Activated CD4-positive, CD25-positive, alpha-beta regulatory T cell (primary cell): Measurements from ENCODE around the gene OMD.
A peak's percentile ranks its signal among the peaks of the same experiment; 100 is the strongest.
"Not testable (repeated sequence)": the region's sequence is repeated elsewhere in the genome, so short reads cannot be mapped to it uniquely, and the experiment has no call there.

ENCODE experiments used
- DNase-seq, 4 experiments: peaks; one replicate each; lab custom pipeline; 2025; lab: John Stamatoyannopoulos, UW

The OMD gene

DNA sequence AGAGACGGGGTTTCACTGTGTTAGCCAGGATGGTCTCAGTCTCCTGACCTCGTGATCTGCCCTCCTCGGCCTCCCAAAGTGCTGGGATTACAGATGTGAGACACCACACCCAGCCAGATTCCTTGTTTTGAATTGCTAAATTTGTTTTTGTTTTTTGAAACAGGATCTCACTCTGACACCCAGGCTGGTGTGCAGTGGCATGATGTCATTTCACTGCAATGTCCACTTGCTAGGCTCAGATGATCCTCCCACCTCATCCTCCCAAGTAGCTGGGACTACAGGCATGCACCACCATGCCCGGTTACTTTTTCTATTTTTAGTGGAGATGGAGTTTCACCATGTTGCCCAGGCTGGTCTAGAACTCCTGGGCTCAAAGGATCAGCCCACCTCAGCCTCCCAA, 13.1 kb downstream of the OMD start:
- DNase-seq: not testable (repeated sequence)

DNA sequence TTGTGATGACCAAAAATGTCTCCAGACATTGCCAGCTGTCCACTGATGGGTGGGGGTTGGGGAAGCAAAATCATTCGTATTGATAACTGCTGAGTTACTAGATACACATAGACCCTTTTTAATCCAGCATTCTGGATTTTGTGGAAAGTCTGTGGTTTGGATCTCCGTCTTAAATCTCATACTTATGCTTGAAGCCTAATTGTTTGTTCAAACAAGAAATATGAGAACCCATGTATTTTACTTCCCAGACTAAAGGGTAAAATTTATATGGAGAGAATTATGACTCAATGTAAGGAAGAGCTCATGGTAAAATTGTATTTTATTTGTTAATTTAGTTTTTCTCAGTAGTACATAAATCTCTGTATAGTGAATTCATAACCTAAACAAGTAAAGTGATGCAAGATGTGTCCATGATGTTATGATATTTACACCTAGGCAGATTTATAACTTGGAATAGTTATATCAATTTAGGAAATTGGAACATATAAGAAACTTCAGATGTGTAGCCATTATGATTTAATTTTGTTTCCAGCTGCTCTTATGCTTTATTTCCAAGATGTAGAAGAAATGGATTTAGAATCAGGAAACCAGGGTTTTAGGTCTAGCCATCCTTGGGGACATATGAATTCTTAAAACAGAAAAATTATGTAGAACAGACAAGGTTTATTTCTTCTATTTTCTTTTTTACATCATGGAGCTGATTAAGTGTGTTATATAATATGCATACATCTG, 15.4 kb downstream of the OMD start:
- DNase-seq: no peak

DNA sequence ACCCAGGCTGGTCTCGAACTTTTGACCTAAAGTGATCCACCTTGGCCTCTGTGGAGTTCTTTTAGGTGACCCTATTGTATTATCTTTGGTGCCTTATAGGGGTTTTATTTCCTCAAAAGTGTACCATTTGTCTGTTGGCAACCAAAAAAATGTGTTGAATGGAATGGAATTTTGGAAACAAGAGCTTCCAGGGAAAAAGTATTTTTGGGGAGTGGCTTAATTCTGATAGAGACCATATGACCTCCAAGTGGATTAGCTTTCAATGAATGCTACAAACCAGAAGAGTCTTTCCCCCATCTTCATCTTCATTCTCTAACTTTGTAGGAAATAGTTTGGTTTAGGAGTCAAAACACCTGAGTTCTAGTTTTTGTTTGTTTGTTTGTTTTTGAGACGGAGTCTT, 16.5 kb downstream of the OMD start:
- no peak for DNase-seq

DNA sequence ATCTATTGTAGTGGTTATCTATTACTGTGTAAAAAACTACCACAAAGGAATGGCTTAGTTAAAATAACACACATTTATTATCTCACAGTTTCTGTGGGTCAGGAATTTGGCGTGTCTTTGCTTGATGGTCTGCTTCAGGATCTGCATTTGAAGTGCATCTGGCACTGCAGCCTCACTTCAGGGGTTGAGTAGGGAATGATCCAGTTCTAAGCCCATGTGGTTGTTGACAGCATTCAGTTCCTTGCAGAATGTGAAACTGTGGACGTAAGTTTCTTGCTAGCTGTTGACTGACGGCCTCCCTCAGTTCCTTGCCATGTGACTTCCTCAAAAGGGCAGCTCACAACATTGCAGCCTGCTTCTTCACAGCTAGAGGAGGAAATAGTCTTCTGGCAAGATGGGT, 17.8 kb downstream of the OMD start:
- DNase-seq: peak in 2 of 4 experiments; percentile 5 to 8

DNA sequence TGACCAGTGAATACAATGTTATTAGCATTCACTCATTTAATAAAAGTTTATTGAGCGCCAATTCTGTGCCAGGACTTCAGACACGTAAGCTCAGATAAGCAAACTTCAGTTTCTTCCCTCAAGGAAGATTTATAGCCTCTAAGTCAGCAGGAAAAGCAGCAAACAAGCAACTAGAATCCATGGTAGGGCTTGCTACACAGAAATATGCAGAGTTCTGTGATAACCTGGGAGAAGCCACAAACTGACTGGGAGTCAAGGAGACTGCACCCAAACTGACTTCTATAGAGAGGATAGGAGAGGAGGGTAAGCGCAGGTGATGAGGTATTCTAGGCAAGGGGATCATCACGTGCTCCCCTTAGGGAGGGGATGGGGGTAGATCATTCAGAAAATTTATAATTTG, 18.5 kb downstream of the OMD start:
- no peak for DNase-seq

DNA sequence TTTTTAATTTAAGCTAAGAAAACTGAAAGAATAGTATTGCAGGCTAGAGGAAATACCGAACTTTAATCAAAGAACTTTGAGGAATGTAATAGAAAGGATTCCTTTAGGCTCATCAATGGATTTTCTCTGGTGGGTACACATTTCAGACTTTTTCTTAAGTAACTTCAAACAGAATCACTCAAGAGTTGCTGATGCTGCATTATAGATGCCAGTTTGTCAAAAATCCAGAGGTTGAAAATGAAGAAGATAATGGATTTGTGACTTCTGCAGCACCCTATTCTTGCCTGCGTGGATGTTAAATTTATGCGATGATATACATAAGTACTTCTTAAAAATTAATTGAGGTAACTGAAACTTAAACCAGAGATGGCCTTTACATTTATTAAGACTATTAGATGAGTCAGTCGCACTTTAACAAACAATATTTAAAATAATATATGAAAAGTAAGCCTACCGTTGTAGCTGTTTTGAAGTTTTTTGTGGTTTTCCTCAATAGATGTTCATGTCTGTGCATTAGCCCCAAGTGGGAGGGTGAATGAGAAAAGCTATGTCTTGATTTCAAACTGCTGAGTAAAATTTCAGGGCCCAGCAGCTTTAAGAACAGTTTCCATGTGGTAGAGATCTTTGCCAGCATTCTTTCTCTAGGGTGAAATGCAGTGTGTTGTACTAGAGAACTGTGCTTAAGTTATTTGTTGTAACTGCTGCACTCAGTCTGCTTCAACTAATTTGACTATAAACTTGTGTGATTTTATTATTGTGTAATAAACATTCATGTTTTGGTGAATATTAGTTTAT, 20.0 kb downstream of the OMD start, which contains the start of gene OGN:
OGN (minus strand) TSS at position 537 of the 795 bp plus-strand sequence. CDS start 1,171 bp downstream, outside the sequence.
- DNase-seq: no peak

DNA sequence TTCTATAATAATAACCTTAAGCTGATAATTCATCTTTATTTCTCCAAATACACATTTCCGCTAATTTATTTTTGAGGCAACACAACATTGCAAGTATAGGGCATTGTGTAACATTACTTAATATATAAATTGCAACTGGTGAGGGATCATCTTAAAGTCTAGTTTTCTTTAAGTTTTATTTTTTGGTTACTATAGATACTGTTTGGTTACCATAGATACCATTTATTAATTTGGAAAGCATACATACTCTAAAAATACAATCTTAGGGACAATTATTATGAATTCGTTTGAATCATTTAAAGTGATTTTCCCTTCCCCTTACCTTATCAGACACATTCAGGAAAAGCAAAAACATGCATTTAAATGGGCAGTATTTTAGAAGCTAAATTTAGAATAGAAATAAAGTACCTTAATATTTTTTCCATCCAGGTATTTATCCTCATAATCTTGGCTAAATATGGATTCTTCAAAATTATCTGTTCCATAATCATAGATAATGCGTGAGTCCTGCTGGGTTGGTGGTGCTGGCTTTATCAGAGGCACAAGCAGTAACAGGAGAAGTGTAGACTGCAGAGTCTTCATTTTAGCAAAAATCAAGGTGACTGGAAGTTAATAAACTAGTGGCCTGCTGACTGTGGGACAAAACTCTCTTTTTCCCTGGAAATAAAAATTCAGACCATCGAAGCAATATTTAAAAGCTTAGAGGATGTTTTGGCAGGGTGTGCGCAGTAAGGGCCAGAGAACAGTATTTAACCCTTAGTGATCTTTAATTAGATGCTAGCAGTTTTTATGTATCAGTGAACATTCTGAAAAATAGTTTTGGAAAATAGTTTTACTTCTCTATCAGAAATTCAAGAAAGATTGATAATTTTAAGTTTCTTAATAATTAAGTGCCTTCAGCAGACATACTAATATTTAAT, 21.2 kb downstream of the OMD start:
- no peak for DNase-seq

DNA sequence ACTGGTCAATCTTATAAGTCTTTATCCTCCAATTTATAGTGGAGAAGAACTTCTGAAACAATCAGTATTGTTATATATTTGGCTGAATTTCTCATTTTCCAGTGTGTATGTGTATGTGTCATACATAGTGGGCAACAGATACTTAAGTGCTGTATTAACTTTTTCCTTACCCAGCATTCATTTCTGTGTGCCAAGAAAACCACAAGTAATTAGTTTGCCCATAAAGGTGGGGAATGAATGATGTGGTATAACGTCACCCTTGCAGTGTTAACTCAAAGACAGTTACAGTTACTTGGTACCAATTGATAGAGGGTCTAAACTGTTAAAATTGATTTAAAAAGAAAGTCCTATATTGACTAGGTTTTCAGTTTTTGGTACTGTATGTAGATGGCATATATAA, 21.9 kb downstream of the OMD start:
- no peak for DNase-seq

DNA sequence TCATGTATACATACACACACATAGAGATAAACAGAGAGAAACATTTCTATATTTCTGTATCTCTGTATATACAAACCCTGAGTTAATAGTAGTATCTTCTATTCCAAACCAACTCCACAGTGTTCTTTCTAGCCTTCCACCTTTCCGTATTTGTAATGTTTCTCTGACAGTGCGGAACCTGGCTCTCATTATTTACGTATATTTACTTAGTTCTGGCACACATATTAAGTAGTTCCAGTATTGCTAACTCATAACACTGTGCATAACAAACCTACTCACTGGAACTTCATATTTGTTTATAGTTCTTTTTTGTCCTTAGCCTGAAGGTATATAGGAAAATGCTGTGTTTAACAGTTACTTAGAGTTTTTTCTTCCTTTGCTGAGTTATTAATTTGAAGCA, 26.4 kb downstream of the OMD start:
- no peak for DNase-seq

DNA sequence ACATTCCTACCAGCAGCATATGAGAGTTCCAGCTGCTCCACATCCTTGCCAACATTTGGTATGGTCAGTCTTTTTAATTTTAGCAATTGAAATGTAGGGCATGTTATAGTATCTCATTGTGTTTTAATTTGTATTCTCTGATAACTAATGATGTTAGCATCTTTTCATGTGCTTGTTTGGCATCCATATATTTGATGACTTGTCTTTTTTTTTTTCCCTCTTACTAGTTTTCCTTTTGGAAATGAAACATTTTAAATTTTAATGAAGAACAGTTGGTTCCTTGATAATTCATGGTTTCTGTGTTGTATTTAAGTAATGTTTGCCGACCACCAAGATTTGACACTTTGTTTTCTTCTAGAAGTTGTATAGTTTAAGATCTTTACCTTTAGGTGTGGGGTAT, 28.7 kb downstream of the OMD start:
- no peak for DNase-seq

DNA sequence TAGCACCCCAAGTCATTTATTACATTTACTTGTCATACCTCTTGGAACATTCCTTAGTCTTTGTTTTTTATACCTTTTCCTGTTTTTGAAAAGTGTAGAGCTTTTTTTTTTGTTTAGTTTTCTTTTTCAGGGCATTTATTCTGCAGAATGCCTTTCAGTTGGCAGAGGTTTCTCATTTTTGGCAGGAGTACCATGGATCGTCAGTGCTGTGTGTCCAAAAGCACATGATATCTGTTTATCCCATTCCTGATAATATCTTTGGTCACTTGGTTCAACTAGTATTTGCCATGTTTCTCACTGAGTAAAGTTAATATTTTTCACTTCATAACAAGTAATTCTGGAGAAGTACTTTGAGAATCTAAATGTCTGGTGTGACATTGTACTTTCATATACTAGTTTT, 30.6 kb downstream of the OMD start:
- DNase-seq: no peak

DNA sequence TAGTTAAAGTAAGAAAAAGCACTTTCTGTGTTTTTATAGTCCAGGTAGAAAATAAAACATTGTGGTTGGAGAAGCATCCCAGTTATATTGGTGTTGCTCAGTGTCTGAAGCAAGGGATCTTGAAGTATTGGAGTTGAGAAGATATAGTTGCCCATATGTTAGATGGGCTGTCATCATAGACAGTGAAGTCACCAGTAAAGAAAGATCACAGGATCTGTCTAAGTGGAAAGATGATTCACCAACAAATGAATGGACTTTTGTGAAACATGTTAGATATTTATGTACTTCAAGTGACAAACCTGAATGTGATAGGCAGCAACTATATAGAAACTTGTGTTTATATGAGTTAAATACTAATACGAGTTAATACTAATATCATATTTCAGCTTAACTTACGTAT, 31.6 kb downstream of the OMD start:
- no peak for DNase-seq

DNA sequence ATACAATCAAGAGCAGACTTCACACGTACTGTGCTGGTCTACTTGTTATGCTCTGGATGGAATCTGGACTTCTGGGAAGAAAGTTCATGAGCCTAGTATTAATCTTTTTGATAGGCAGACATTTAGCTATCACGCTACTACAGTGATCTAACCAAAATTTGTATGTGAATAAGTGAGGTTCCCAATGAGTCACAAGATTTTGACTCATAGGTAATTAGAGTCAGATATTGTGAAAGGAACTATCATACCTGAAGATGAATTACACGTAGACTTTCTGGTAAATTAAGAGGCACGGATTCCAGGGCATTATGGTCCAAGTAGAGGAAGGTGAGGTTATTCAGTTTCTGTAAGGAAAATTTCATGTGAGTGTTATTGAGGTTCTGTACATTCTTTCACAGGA, 38.3 kb downstream of the OMD start:
- DNase-seq: no peak

DNA sequence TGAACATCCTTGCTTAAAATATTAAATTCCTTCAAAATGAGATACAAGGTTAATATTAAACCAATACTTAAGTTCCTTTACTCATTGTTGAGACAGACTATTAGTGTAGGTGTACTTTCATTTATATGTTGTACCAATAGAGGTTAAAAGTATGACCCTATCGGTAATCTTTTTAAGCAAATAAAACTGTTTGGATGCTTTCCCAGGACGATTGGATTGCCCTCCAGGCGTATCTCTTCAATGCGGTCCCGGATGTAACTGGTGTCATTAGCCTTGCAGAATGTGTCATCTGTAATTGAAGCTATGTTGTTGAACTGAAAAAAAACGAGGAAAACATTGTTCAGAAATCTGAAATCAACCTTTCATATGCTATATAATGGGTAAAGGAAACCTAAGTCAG, 38.8 kb downstream of the OMD start:
- DNase-seq: no peak

DNA sequence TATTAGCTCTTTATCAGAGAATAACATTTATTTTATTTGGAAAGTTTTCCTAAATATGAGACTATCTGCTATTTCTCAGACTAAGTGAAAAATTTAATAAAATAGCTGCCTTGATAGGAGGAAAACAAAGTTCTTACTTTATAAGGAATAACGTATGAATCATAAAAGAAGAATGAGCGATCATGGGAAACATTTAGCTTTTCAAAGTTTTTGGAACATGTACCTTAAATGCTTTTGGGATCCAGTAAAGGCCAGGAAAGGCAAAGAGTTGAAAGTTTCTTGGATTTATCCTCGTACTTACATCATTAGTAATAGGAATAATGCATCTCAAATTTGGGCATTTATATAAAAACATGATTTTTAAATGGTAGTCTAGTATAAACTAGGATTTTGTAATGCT, 39.3 kb downstream of the OMD start:
- no peak for DNase-seq

DNA sequence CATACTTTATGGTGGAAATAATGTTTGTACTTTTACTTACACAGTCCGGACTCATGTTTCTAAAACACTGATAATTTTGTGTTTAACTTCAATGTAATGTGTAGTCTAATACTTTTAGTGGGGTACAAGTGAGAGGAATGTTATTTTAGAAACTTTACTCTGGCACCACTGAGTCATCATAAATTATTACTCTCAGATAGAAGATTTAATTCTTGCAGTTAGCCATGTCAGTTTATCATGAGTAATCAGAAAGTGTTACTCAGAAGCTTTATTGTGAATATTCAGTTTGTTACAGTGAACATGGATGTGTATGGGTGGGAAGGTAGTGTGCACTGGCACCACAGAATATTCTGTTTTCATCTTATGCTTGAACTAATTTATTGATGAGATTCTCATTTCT, 39.9 kb downstream of the OMD start:
- DNase-seq: no peak

DNA sequence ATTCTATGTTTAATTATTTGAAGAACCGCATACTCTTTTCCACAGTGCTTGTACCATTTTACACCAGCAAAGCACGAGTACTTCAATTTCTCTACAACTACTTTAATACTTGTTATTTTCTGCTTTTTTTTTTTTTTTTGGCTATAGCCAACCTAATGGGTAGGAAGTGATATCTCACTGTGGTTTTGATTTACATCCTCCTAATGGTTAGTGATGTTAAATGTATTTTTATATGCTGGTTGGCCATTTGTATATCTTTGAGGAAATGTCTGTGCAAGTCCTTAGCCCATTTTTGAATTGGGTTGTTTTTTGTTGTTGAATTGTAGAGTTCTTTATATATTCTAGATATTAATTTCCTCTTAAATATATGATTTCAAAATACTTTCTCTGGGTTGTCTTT, 42.5 kb downstream of the OMD start:
- no peak for DNase-seq

DNA sequence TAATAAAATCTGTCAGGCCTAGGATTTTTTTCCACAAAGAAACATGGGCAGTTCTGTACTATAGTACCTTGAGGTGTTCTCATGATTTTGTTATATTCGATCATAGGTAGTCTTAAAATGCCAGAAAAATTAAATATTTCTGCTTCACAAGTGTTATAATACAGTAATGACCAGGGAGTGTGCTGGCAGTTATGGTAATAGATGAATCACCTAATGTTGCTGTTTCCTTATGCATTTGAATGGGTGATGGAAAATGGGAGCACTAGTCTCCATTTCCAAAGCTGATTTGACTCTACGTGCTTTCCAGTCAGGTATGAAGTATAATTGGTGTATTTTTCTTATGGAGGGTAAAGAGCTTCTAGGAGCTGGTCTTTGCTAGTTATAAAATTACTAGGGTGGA, 43.7 kb downstream of the OMD start:
- DNase-seq: no peak

DNA sequence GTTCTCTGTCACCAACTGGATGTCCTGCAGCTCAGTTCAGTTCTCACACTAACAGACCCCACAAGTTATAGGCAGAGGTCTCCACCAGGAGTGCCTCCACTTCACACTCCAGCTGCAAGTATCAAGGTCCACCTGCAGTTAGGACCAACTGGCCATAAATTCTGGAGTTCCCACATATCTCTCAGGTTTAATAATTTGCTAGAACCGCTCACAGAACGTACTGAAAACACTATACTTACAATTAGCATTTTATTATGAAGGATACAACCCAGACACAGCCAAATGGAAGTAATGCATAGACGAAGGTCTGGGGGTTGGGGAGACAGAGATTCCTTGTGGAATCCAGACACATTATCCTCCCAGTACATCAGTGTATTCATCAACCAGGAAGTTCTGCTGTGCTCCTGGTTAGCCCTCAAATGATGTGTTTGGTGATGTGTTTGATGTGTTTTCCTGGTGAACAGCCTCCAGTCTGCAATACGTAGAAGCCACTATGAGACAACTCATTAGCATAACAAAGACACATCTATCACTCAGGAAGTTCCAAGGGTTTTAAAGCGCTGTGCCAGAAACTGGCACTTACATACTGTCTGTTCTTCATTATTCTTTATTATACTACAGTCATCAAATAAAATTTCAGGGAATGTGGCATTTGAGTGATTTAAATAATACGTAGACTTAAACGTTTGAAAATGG, 45.3 kb downstream of the OMD start:
- DNase-seq: no peak

DNA sequence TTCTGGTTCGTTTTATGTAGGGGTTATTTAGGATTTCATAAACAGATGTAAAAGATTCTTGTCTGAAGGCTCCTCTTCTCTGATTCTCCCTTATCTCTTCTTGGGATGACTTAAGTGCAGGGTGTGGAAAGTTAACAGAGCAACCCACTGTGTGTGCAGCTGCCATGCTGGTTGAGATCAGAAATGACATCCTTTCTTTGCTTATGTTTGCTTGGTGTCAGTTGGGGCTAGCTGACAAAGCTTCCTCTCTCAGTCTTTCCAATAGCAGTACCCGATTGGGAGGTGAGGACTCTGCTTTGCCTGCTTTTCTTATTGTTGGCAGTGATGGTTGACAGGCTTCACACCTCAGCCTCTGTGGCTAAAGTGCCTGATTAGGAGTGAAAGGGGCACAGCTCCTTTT, 46.4 kb downstream of the OMD start:
- DNase-seq: no peak

DNA sequence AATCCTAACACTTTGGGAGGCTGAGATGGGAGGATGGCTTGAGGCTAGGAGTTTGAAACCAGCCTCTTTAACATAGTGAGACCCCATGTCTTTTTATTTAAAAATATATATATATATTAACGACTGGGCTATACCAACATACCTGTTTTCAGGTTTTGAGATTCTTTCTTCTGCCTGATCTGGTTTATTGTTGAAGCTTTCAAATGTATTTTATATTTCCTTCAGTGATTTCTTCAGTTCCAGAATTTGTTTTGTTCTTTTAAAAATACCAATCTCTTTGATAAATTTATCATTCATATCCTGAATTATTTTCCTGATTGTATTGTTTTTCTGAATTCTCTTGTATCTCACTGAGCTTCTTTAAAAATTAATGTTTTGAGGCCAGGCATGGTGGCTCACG, 51.1 kb downstream of the OMD start:
- no peak for DNase-seq

DNA sequence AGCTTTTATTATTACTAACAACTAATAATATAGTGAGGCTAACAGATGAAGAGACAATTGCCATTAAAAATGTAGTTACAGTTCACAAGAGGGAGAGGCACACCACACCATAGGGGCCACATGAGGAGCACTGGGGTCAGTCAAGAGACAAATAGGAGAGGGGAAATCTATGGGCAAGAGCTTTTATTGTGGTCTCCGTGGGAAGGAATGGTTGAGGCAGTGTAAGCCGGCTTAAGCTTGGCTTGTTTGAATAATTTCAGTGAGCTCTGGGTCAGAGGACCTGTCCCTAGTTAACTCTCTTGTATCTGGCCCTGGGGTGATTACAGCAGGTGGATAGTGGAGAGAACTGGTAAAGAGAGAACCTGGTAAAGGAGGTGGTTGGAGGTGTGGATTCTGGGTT, 55.2 kb downstream of the OMD start:
- no peak for DNase-seq
